ENCODE data around the gene PLPP3.

The PLPP3 gene

GRCh38 chr1:56531624-56532349, 47.6 kb downstream of the PLPP3 start (continued):
- TF ChIP-seq ZSCAN30 (tag by site-specific recombination; IDR thresholded peaks at IDR 0.05) (peak; percentile 50; the same call in 1 of the 2 replicates), ZNF138 (tag by site-specific recombination; IDR thresholded peaks at IDR 0.05; ENCODE audit: borderline replicate concordance) (no peak), WT1 (tag by site-specific recombination; IDR thresholded peaks at IDR 0.05) (peak; percentile 97), ZNF404 (tag by site-specific recombination; IDR thresholded peaks at IDR 0.05) (no peak), ZNF248 (tag by site-specific recombination; IDR thresholded peaks at IDR 0.05) (no peak), ZNF394 (tag by site-specific recombination; IDR thresholded peaks at IDR 0.05; ENCODE audit: borderline replicate concordance) (no peak), ZNF184 (tag by site-specific recombination; IDR thresholded peaks at IDR 0.05) (no peak), ZNF350 (tag by site-specific recombination; IDR thresholded peaks at IDR 0.05) (no peak), KLF10 (tag by site-specific recombination; IDR thresholded peaks at IDR 0.05) (0 out of 2 replicates have a peak, but pooled peaks have one; percentile 40), ZNF518A (tag by site-specific recombination; conservative IDR thresholded peaks at IDR 0.05; ENCODE audit: low read depth) (no peak), ZNF501 (tag by site-specific recombination; IDR thresholded peaks at IDR 0.05) (0 out of 2 replicates have a peak, but pooled peaks have one; percentile 30), ZNF416 (tag by site-specific recombination; IDR thresholded peaks at IDR 0.05) (no peak), GLIS2 (tag by site-specific recombination; IDR thresholded peaks at IDR 0.05) (no peak), ZNF335 (tag by site-specific recombination; conservative IDR thresholded peaks at IDR 0.05) (no peak), ZNF600 (tag by site-specific recombination; IDR thresholded peaks at IDR 0.05) (no peak), ZNF175 (tag by site-specific recombination; IDR thresholded peaks at IDR 0.05) (no peak), ZNF521 (tag by site-specific recombination; IDR thresholded peaks at IDR 0.05) (no peak), ZNF555 (tag by site-specific recombination; conservative IDR thresholded peaks at IDR 0.05) (no peak), RBAK (tag by site-specific recombination; IDR thresholded peaks at IDR 0.05) (no peak), ZNF24 (tag by site-specific recombination; IDR thresholded peaks at IDR 0.05) (no peak)
- TF ChIP-seq, protein P1, sequence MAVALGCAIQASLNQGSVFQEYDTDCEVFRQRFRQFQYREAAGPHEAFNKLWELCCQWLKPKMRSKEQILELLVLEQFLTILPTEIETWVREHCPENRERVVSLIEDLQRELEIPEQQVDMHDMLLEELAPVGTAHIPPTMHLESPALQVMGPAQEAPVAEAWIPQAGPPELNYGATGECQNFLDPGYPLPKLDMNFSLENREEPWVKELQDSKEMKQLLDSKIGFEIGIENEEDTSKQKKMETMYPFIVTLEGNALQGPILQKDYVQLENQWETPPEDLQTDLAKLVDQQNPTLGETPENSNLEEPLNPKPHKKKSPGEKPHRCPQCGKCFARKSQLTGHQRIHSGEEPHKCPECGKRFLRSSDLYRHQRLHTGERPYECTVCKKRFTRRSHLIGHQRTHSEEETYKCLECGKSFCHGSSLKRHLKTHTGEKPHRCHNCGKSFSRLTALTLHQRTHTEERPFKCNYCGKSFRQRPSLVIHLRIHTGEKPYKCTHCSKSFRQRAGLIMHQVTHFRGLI (tag by site-specific recombination; IDR thresholded peaks at IDR 0.05): no peak
- TF ChIP-seq, protein P2, sequence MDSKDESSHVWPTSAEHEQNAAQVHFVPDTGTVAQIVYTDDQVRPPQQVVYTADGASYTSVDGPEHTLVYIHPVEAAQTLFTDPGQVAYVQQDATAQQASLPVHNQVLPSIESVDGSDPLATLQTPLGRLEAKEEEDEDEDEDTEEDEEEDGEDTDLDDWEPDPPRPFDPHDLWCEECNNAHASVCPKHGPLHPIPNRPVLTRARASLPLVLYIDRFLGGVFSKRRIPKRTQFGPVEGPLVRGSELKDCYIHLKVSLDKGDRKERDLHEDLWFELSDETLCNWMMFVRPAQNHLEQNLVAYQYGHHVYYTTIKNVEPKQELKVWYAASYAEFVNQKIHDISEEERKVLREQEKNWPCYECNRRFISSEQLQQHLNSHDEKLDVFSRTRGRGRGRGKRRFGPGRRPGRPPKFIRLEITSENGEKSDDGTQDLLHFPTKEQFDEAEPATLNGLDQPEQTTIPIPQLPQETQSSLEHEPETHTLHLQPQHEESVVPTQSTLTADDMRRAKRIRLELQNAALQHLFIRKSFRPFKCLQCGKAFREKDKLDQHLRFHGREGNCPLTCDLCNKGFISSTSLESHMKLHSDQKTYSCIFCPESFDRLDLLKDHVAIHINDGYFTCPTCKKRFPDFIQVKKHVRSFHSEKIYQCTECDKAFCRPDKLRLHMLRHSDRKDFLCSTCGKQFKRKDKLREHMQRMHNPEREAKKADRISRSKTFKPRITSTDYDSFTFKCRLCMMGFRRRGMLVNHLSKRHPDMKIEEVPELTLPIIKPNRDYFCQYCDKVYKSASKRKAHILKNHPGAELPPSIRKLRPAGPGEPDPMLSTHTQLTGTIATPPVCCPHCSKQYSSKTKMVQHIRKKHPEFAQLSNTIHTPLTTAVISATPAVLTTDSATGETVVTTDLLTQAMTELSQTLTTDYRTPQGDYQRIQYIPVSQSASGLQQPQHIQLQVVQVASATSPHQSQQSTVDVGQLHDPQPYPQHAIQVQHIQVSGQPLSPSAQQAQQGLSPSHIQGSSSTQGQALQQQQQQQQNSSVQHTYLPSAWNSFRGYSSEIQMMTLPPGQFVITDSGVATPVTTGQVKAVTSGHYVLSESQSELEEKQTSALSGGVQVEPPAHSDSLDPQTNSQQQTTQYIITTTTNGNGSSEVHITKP (tag by site-specific recombination; IDR thresholded peaks at IDR 0.05): no peak
- TF ChIP-seq, protein P3, sequence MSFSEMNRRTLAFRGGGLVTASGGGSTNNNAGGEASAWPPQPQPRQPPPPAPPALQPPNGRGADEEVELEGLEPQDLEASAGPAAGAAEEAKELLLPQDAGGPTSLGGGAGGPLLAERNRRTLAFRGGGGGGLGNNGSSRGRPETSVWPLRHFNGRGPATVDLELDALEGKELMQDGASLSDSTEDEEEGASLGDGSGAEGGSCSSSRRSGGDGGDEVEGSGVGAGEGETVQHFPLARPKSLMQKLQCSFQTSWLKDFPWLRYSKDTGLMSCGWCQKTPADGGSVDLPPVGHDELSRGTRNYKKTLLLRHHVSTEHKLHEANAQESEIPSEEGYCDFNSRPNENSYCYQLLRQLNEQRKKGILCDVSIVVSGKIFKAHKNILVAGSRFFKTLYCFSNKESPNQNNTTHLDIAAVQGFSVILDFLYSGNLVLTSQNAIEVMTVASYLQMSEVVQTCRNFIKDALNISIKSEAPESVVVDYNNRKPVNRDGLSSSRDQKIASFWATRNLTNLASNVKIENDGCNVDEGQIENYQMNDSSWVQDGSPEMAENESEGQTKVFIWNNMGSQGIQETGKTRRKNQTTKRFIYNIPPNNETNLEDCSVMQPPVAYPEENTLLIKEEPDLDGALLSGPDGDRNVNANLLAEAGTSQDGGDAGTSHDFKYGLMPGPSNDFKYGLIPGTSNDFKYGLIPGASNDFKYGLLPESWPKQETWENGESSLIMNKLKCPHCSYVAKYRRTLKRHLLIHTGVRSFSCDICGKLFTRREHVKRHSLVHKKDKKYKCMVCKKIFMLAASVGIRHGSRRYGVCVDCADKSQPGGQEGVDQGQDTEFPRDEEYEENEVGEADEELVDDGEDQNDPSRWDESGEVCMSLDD (tag by site-specific recombination; IDR thresholded peaks at IDR 0.05): no peak
- TF ChIP-seq, protein P4, sequence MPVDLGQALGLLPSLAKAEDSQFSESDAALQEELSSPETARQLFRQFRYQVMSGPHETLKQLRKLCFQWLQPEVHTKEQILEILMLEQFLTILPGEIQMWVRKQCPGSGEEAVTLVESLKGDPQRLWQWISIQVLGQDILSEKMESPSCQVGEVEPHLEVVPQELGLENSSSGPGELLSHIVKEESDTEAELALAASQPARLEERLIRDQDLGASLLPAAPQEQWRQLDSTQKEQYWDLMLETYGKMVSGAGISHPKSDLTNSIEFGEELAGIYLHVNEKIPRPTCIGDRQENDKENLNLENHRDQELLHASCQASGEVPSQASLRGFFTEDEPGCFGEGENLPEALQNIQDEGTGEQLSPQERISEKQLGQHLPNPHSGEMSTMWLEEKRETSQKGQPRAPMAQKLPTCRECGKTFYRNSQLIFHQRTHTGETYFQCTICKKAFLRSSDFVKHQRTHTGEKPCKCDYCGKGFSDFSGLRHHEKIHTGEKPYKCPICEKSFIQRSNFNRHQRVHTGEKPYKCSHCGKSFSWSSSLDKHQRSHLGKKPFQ (tag by site-specific recombination; IDR thresholded peaks at IDR 0.05): peak; percentile 80

Measured in HEK293 (cell line).